ENCODE data around the gene POLR1B.

GRCh38 chr2:112494828-112495227, 47.4 kb upstream of the POLR1B start:
- TF ChIP-seq CTCF (IDR thresholded peaks at IDR 0.05 in 4 of 5, conservative IDR thresholded peaks at IDR 0.05 in 1 of 5) (no peak), POLR2A (IDR thresholded peaks at IDR 0.05) (no peak)

Measured in gastrocnemius medialis (tissue), 4 donors.